ENCODE results near the gene YPEL2.

- TF ChIP-seq POLR2AphosphoS5 (IDR thresholded peaks at IDR 0.05; ENCODE audit: insufficient read depth in 1 of 2, low read depth in 1 of 2) (no peak), POLR2A (IDR thresholded peaks at IDR 0.05) (no peak)
These were observed 96.5 kb downstream of the YPEL2 start for GRCh38 chr17:59427996-59428395.
